H1 (cell line): Measurements from ENCODE around the gene IGFALS. TPM values are rescaled to one million over a fixed set of nuclear protein-coding genes. Genes with fewer than 3 reads are reported as not detected.

Source experiments
- CTCF ChIA-PET: fragments of 300-600 bp; sonication (Branson Sonifier 250); formaldehyde crosslinking; loops from one replicate; lab custom pipeline; 2021; ENCODE audit not compliant: partially characterized antibody; lab: Charles Lee
- POLR2A ChIA-PET: fragments of 300-600 bp; sonication (Branson Sonifier 250); formaldehyde crosslinking; loops from one replicate; lab custom pipeline; 2021; ENCODE audit warnings: inconsistent platforms; ENCODE audit not compliant: partially characterized antibody; lab: Charles Lee
- DNase-seq, 2 experiments: peaks; one replicate each; pipeline versions ENCODE4 v3.0.0 to v3.0.0-alpha.2; 2010 to 2022; ENCODE audit warnings: low spot score in 2 of 2, low read depth in 1 of 2, mixed read lengths in 1 of 2
- FAIRE-seq: peaks from 2 replicates; lab custom pipeline; 2011; peaks lifted over from hg19 to GRCh38; lab: Jason Lieb, UNC
- H2AFZ ChIP-seq: 2 replicates; pipeline ENCODE4 v1.8.1; 2012; ENCODE audit warnings: low read length, inconsistent platforms
- H2AK5ac ChIP-seq: 2 replicates; pipeline ENCODE4 v1.6.1; 2013; ENCODE audit warnings: low read depth, low read length
- H2BK120ac ChIP-seq: replicated peaks from 2 replicates; pipeline ENCODE3; 2013; ENCODE audit warnings: low read depth, low read length, inconsistent platforms
- H2BK12ac ChIP-seq: 2 replicates; pipeline ENCODE4 v1.6.1; 2013; ENCODE audit warnings: low read depth, low read length
- H2BK15ac ChIP-seq: 2 replicates; pipeline ENCODE4 v1.6.1; 2013; ENCODE audit warnings: low read length
- H2BK20ac ChIP-seq: 2 replicates; pipeline ENCODE4 v1.6.1; 2013; ENCODE audit warnings: low read length
- H2BK5ac ChIP-seq: 2 replicates; pipeline ENCODE4 v1.6.1; 2013; ENCODE audit warnings: low read depth, low read length
- H3K14ac ChIP-seq: 2 replicates; pipeline ENCODE4 v1.6.1; 2013; ENCODE audit warnings: inconsistent platforms; ENCODE audit not compliant: insufficient read length
- H3K18ac ChIP-seq: 2 replicates; pipeline ENCODE4 v1.6.1; 2013; ENCODE audit warnings: low read length; ENCODE audit errors: extremely low read depth
- H3K23ac ChIP-seq: 2 replicates; pipeline ENCODE4 v1.6.1; 2013; ENCODE audit warnings: inconsistent platforms; ENCODE audit not compliant: insufficient read length
- H3K23me2 ChIP-seq: 2 replicates; pipeline ENCODE4 v1.6.1; 2013; ENCODE audit warnings: low read depth, low read length
- H3K27ac ChIP-seq: 2 replicates; pipeline ENCODE4 v1.6.1; 2011; ENCODE audit warnings: low read depth, low read length, inconsistent platforms
- H3K27me3 ChIP-seq, 4 experiments: replicated peaks in 1 of 4; 1 replicate in 1 of 4; 2 replicates in 3 of 4; pipeline versions ENCODE4 v1.6.1 to v1.8.1; 2011 to 2013; ENCODE audit warnings: low read length in 3 of 4, mild to moderate bottlenecking in 3 of 4, inconsistent platforms in 2 of 4, mixed read lengths in 2 of 4, moderate library complexity in 1 of 4; ENCODE audit not compliant: control insufficient read depth in 3 of 4, insufficient read depth in 3 of 4; ENCODE audit errors: extremely low read depth in 1 of 4
- H3K36me3 ChIP-seq, 4 experiments: 2 replicates each; pipeline versions ENCODE4 v1.6.1 to v1.8.1; 2011 to 2013; ENCODE audit warnings: mild to moderate bottlenecking in 4 of 4, low read length in 3 of 4, moderate library complexity in 2 of 4, control low read depth in 1 of 4, inconsistent platforms in 1 of 4; ENCODE audit not compliant: insufficient read depth in 4 of 4, control insufficient read depth in 2 of 4
- H3K4ac ChIP-seq: replicated peaks from 2 replicates; pipeline ENCODE3; 2013; ENCODE audit warnings: low read length, low read depth, mixed read lengths, inconsistent platforms; ENCODE audit not compliant: insufficient read length
- H3K4me1 ChIP-seq, 4 experiments: replicated peaks in 1 of 4; 1 replicate in 1 of 4; 2 replicates in 3 of 4; pipeline versions ENCODE4 v1.6.1 to v1.8.1; 2011 to 2013; ENCODE audit warnings: low read length in 3 of 4, inconsistent platforms in 2 of 4, mixed read lengths in 1 of 4; ENCODE audit not compliant: insufficient read depth in 4 of 4, control insufficient read depth in 3 of 4
- H3K4me2 ChIP-seq, 2 experiments: 2 replicates each; pipeline versions ENCODE4 v1.6.1 to v1.8.1; 2011 to 2013; ENCODE audit warnings: low read depth in 2 of 2, low read length in 2 of 2, control low read depth in 1 of 2, inconsistent platforms in 1 of 2, mild to moderate bottlenecking in 1 of 2; ENCODE audit not compliant: insufficient read depth in 1 of 2
- H3K4me3 ChIP-seq, 4 experiments: fragments of 200-600, 300-600 bp in 1 of 4; sonication (generic), shearing (Covaris generic), sonication (Bioruptor Twin) in 1 of 4; 2 replicates each; pipeline versions ENCODE4 v1.5.1 to v1.8.1; 2011 to 2016; ENCODE audit warnings: low read length in 4 of 4, low read depth in 3 of 4, control low read depth in 2 of 4, inconsistent platforms in 2 of 4, mild to moderate bottlenecking in 2 of 4, mixed read lengths in 1 of 4, moderate library complexity in 1 of 4; ENCODE audit not compliant: insufficient read depth in 2 of 4; ENCODE audit errors: extremely low read depth in 1 of 4
- H3K56ac ChIP-seq: replicated peaks from 2 replicates; pipeline ENCODE3; 2013; ENCODE audit warnings: low read depth, mild to moderate bottlenecking, mixed read lengths, low read length, inconsistent platforms; ENCODE audit not compliant: insufficient read length
- H3K79me1 ChIP-seq: 2 replicates; pipeline ENCODE4 v1.6.1; 2013; ENCODE audit warnings: low read depth, low read length, control low read depth
- H3K79me2 ChIP-seq, 2 experiments: 2 replicates each; pipeline versions ENCODE4 v1.6.1 to v1.8.1; 2012 to 2013; ENCODE audit warnings: low read length in 2 of 2, mild to moderate bottlenecking in 2 of 2, inconsistent platforms in 1 of 2; ENCODE audit not compliant: insufficient read depth in 2 of 2, control insufficient read depth in 1 of 2
- H3K9ac ChIP-seq, 4 experiments: replicated peaks in 1 of 4; 1 replicate in 1 of 4; 2 replicates in 3 of 4; pipeline versions ENCODE4 v1.6.1 to v1.8.1; 2011 to 2013; ENCODE audit warnings: low read depth in 3 of 4, low read length in 3 of 4, control low read depth in 2 of 4, mild to moderate bottlenecking in 2 of 4, moderate library complexity in 2 of 4, inconsistent platforms in 1 of 4; ENCODE audit errors: extremely low read depth in 1 of 4
- H3K9me3 ChIP-seq, 2 experiments: 2 replicates each; pipeline versions ENCODE4 v1.6.1 to v1.8.1; 2012 to 2013; ENCODE audit warnings: mild to moderate bottlenecking in 2 of 2, moderate library complexity in 2 of 2, control low read depth in 1 of 2, inconsistent platforms in 1 of 2, low read depth in 1 of 2, low read length in 1 of 2, mixed read lengths in 1 of 2; ENCODE audit not compliant: insufficient read depth in 2 of 2
- H4K20me1 ChIP-seq, 2 experiments: replicated peaks in 1 of 2; 2 replicates each; pipeline versions ENCODE3 to v1.8.1; 2011 to 2013; ENCODE audit warnings: inconsistent platforms in 2 of 2, low read length in 2 of 2, mild to moderate bottlenecking in 1 of 2; ENCODE audit not compliant: insufficient read depth in 2 of 2, control insufficient read depth in 1 of 2
- H4K5ac ChIP-seq: 2 replicates; pipeline ENCODE4 v1.6.1; 2013; ENCODE audit warnings: low read length, low read depth, mixed read lengths, inconsistent platforms; ENCODE audit not compliant: insufficient read length
- H4K8ac ChIP-seq: 2 replicates; pipeline ENCODE4 v1.8.0; 2013; ENCODE audit warnings: mild to moderate bottlenecking, moderate library complexity, low read length, inconsistent platforms; ENCODE audit not compliant: insufficient read depth; ENCODE audit errors: extremely low read depth
- H4K91ac ChIP-seq: replicated peaks from 2 replicates; pipeline ENCODE3; 2013; ENCODE audit warnings: low read length, mixed read lengths, inconsistent platforms; ENCODE audit not compliant: insufficient read length
- CHD2 ChIP-seq: IDR thresholded peaks from 2 replicates; pipeline ENCODE4 v1.6.1; 2012; ENCODE audit warnings: low read length, improper control_type of control experiment
- CTBP2 ChIP-seq: IDR thresholded peaks from 2 replicates; pipeline ENCODE4 v1.7.0; 2011; ENCODE audit warnings: borderline replicate concordance, mild to moderate bottlenecking, moderate library complexity, mixed read lengths, low read length; ENCODE audit not compliant: insufficient read depth, insufficient read length
- YY1 ChIP-seq: IDR thresholded peaks from 2 replicates; pipeline ENCODE4 v1.6.1; 2011; ENCODE audit warnings: low read depth, mild to moderate bottlenecking, low read length
- WGBS, 2 experiments: shearing (Covaris generic) in 1 of 2; methylation state at CpG; one replicate each; pipeline versions ENCODE4 v1.1.6 to v1.1.7; 2013 to 2015; ENCODE audit warnings: low lambda C conversion rate in 2 of 2, mixed read lengths in 2 of 2, inconsistent platforms in 1 of 2, low coverage in 1 of 2, missing lambda C conversion rate in 1 of 2; ENCODE audit not compliant: insufficient replicate concordance in 2 of 2, insufficient coverage in 1 of 2, insufficient read length in 1 of 2; ENCODE audit errors: extremely low coverage in 1 of 2, missing lambda C conversion rate in 1 of 2; 5-methylcytosine and 5-hydroxymethylcytosine counted together
- polyA plus RNA-seq, 7 experiments: library from polyadenylated mRNA; depleted of rRNA in 3 of 7; stranded (reverse) in 5 of 7; unstranded in 2 of 7; fragments of >200 nt in 5 of 7; fragments of 200-250 nt in 2 of 7; gene quantifications; 1 replicate in 5 of 7; 2 replicates in 1 of 7; 4 replicates in 1 of 7; pipeline versions ENCODE4 v1.2.1 to v1.2.3, GENCODE V29; 2011 to 2013; ENCODE audit warnings: missing spikeins in 2 of 7, mixed read lengths in 2 of 7
- total RNA-seq: library from RNA; stranded (reverse); fragmentation: NEBNext Ultra II Directional; extraction: Animal tissue kit (Norgen Biotek cat#: 25700); gene quantifications from 2 replicates; pipeline ENCODE4 v1.2.1, GENCODE V29; 2021

Gene IGFALS
- total and polyA plus RNA-seq, 2 of the 8 experiments (the other 6 are each of a cell fraction or from before 2014, with no cell fraction given) = not detected

- H3K14ac ChIP-seq = no peak overlapping the region
- 90% methylated on average over 13 of the region's 15 CpGs; no CpG with 5 or more reads in 1 of the 2 experiments for WGBS, 2 experiments
- TF ChIP-seq CHD2 (no peak), CTBP2 (no peak), YY1 (no peak)
Measured at GRCh38 chr16:1761751-1762150, 31.8 kb downstream of the IGFALS start.

More at GRCh38 chr16:1761751-1762150, 31.8 kb downstream of the IGFALS start:
- H3K56ac ChIP-seq = no peak overlapping the region
- H3K4me2 ChIP-seq = no peak overlapping the region
- no peak overlapping the region for H3K23ac ChIP-seq
- H3K4me1 ChIP-seq = peaks cover 0 to 13% (median 7%) of the 10 kb centered on the region in 4 experiments; a peak in 5 of 7 replicates
- no peak overlapping the region for H4K91ac ChIP-seq
- no peaks in the 10 kb centered on the region; the same call in 1 of the 2 replicates for H3K23me2 ChIP-seq
- H3K4me3 ChIP-seq = no peak overlapping the region
- ChIA-PET POLR2A (interaction anchor here (3.8 kb wide), 1 partner anchor 14 kb away, joined by 18 read pairs; no protein-coding TSS in a partner anchor), CTCF (interaction anchor here (0.6 to 3.3 kb wide), 4 partner anchors 11 to 182 kb away, joined by 3 to 21 read pairs (median 8); no protein-coding TSS in a partner anchor)
- peaks cover 0 to 17% (median 5%) of the 10 kb centered on the region in 4 experiments; a peak in 4 of 8 replicates for H3K36me3 ChIP-seq
- no peak overlapping the region for H2AK5ac ChIP-seq
- peaks cover 1 to 8% of the 10 kb centered on the region in 2 experiments for H4K20me1 ChIP-seq
- no peak overlapping the region for H3K4ac ChIP-seq
- H3K79me1 ChIP-seq = no peaks in the 10 kb centered on the region
- H2BK15ac ChIP-seq = no peak overlapping the region
- H3K27ac ChIP-seq = no peak overlapping the region
- no peaks in the 10 kb centered on the region; a peak in 1 of 4 replicates for H3K9me3 ChIP-seq
- H4K8ac ChIP-seq = no peak overlapping the region
- H3K18ac ChIP-seq = no peak overlapping the region
- H2BK5ac ChIP-seq = no peak overlapping the region
- H3K79me2 ChIP-seq = no peaks in the 10 kb centered on the region; a peak in 1 of 4 replicates
- no peaks in the 10 kb centered on the region; a peak in 1 of 7 replicates for H3K27me3 ChIP-seq
- FAIRE-seq (no peak), DNase-seq (no peak)
- no peak overlapping the region for H2AFZ ChIP-seq
- H2BK12ac ChIP-seq = no peak overlapping the region
- no peak overlapping the region for H2BK20ac ChIP-seq
- no peak overlapping the region for H4K5ac ChIP-seq
- no peak overlapping the region for H3K9ac ChIP-seq
- H2BK120ac ChIP-seq = no peak overlapping the region
